ENCODE results near the gene ADAMTSL5.
"Not testable (repeated sequence)": the region's sequence is repeated elsewhere in the genome, so short reads cannot be mapped to it uniquely, and the experiment has no call there.

Gene ADAMTSL5

DNA sequence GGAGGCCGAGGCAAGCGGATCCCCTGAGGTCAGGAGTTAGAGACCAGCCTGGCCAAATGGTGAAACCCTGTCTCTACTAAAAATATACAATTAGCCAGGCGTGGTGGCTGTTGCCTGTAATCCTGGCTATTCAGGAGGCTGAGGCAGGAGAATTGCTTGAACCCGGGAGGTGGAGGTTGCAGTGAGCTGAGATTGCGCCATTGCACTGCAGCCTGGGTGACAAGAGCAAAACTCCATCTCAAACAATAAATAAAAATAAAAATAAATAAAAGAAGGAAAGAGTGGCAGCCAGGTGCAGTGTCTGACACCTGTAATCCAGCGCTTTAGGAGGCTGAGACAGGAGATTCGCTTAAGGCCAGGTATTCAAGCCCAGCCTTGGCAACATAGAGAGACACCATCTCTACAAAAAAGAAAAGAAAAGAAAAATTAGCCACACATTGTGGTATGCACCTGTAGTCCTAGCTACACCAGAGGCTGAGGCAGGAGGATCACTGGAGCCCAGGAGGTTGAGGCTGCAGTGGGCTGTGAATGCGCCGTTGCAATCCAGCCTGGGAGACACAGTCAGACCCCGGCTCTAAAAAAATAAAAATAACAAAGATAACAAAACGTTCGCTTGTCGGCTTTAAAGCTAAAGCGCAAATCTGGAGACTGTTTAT, 10.3 kb downstream of the ADAMTSL5 start:
- Histone ChIP-seq H4K20me1 (ENCODE audit: insufficient read depth, low read length) (no peaks in the 10 kb centered on the region), H3K9ac (ENCODE audit: low read length) (no peak overlapping the region), H3K9me3 (ENCODE audit: low read length) (no peaks in the 10 kb centered on the region), H3K79me2 (ENCODE audit: insufficient read depth, low read length) (no peaks in the 10 kb centered on the region), H3K9me2 (ENCODE audit: low read depth, low read length) (no peaks in the 10 kb centered on the region), H3K27me3 (ENCODE audit: insufficient read depth, low read length) (peaks cover 5% of the 10 kb centered on the region; the same call in 1 of the 2 replicates), H3F3A (ENCODE audit: insufficient read depth, low read length) (no peaks in the 10 kb centered on the region), H3K4me3 (ENCODE audit: low read depth, low read length, poor library complexity, severe bottlenecking) (no peak overlapping the region), H3K27ac (ENCODE audit: low read depth, low read length, poor library complexity, severe bottlenecking) (no peak overlapping the region), H2AFZ (ENCODE audit: low read length) (no peak overlapping the region), H3K4me1 (ENCODE audit: insufficient read depth, low read length, severe bottlenecking) (no peaks in the 10 kb centered on the region), H3K4me2 (ENCODE audit: low read length) (no peak overlapping the region), H3K36me3 (ENCODE audit: insufficient read depth, low read length) (no peaks in the 10 kb centered on the region)
- TF ChIP-seq EZH2 (IDR thresholded peaks at IDR 0.05; ENCODE audit: borderline replicate concordance, low read length) = no peak
- TF ChIP-seq, protein P1, sequence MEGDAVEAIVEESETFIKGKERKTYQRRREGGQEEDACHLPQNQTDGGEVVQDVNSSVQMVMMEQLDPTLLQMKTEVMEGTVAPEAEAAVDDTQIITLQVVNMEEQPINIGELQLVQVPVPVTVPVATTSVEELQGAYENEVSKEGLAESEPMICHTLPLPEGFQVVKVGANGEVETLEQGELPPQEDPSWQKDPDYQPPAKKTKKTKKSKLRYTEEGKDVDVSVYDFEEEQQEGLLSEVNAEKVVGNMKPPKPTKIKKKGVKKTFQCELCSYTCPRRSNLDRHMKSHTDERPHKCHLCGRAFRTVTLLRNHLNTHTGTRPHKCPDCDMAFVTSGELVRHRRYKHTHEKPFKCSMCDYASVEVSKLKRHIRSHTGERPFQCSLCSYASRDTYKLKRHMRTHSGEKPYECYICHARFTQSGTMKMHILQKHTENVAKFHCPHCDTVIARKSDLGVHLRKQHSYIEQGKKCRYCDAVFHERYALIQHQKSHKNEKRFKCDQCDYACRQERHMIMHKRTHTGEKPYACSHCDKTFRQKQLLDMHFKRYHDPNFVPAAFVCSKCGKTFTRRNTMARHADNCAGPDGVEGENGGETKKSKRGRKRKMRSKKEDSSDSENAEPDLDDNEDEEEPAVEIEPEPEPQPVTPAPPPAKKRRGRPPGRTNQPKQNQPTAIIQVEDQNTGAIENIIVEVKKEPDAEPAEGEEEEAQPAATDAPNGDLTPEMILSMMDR (IDR thresholded peaks at IDR 0.05; ENCODE audit: low read length) = no peak

DNA sequence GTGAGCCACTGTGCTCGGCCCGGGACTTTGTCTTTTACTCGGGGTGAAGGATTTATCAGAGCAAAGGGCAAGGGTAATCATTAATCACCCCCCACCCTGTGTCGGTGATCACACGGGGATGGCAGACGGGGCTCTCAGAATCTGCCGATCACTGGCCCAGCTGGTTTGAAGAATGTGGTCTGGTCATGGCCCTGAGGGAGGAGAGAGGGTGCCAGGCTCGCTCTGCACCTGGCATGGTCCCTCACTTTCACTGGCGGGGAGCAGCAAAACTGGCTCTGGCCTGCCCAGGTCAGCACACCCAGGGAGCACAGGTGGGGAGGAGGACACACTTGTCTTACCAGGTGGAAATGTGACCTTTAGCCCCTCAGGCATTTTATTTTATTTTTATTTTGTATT, 11.6 kb downstream of the ADAMTSL5 start:
- Histone ChIP-seq H3K27ac (ENCODE audit: low read depth, low read length, poor library complexity, severe bottlenecking) (no peak overlapping the region), H3K4me3 (ENCODE audit: low read depth, low read length, poor library complexity, severe bottlenecking) (no peak overlapping the region), H4K20me1 (ENCODE audit: insufficient read depth, low read length) (no peaks in the 10 kb centered on the region), H3K79me2 (ENCODE audit: insufficient read depth, low read length) (no peaks in the 10 kb centered on the region), H3F3A (ENCODE audit: insufficient read depth, low read length) (no peaks in the 10 kb centered on the region), H3K9me3 (ENCODE audit: low read length) (no peaks in the 10 kb centered on the region), H3K27me3 (ENCODE audit: insufficient read depth, low read length) (peaks cover 5% of the 10 kb centered on the region; the same call in 1 of the 2 replicates), H3K36me3 (ENCODE audit: insufficient read depth, low read length) (no peaks in the 10 kb centered on the region), H3K4me1 (ENCODE audit: insufficient read depth, low read length, severe bottlenecking) (no peaks in the 10 kb centered on the region), H3K4me2 (ENCODE audit: low read length) (no peak overlapping the region), H3K9ac (ENCODE audit: low read length) (no peak overlapping the region), H3K9me2 (ENCODE audit: low read depth, low read length) (no peaks in the 10 kb centered on the region), H2AFZ (ENCODE audit: low read length) (no peak overlapping the region)
- TF ChIP-seq, protein P1 (IDR thresholded peaks at IDR 0.05; ENCODE audit: low read length) = no peak
- TF ChIP-seq EZH2 (IDR thresholded peaks at IDR 0.05; ENCODE audit: borderline replicate concordance, low read length) = no peak

DNA sequence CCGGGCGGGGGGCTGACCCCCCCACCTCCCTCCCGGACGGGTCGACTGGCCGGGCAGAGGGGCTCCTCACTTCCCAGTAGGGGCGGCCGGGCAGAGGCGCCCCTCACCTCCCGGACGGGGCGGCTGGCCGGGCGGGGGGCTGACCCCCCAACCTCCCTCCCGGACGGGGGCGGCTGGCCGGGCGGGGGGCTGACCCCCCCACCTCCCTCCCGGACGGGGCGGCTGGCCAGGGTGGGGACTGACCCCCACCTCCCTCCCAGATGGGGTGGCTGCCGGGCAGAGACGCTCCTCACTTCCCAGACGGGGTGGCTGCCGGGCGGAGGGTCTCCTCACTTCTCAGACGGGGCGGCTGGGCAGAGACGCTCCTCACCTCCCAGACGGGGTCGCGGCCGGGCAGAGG, 13.6 kb downstream of the ADAMTSL5 start:
- not testable (repeated sequence) for H3K4me3 ChIP-seq (ENCODE audit: low read depth, low read length, poor library complexity, severe bottlenecking); H3K9me3 ChIP-seq (ENCODE audit: low read length); H3K27me3 ChIP-seq (ENCODE audit: insufficient read depth, low read length); H3K36me3 ChIP-seq (ENCODE audit: insufficient read depth, low read length); H3K9ac ChIP-seq (ENCODE audit: low read length); H2AFZ ChIP-seq (ENCODE audit: low read length); H3K27ac ChIP-seq (ENCODE audit: low read depth, low read length, poor library complexity, severe bottlenecking); H3F3A ChIP-seq (ENCODE audit: insufficient read depth, low read length); H4K20me1 ChIP-seq (ENCODE audit: insufficient read depth, low read length); H3K4me1 ChIP-seq (ENCODE audit: insufficient read depth, low read length, severe bottlenecking); H3K9me2 ChIP-seq (ENCODE audit: low read depth, low read length); H3K4me2 ChIP-seq (ENCODE audit: low read length); H3K79me2 ChIP-seq (ENCODE audit: insufficient read depth, low read length)

DNA sequence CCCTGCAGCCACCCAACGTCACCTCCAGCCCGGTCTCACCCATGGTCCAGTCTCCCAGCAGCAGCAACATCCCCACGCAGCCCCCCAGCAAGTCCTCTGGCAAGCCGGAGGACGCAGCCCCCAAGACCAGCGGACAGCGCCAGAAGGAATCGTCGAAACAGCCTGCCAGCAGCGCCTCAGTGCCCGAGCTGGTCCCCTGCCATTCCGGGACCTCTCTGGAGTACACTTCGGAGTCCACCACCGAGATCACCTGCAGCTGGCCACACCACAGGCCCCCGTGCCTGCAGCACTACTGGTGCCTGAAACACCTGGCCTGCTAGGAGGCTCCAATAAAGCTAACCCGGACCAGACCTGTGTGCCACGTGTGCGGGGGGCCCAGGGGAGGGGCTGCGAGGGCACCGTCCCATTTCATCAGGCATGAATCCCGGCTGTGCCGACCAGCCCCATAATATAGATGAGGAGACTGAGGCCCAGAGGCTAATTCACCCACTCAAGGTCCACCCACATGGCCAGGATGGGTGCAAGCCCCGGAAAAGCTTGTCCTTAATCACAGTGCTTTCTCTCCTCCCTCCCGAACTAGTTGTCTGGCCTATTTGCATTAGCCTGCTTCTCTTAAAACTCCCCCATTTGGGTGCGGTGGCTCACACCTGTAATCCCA, 15.1 kb downstream of the ADAMTSL5 start:
- no peak overlapping the region for H3K9ac ChIP-seq (ENCODE audit: low read length)
- H3K4me1 ChIP-seq (ENCODE audit: insufficient read depth, low read length, severe bottlenecking) = no peaks in the 10 kb centered on the region
- H3K36me3 ChIP-seq (ENCODE audit: insufficient read depth, low read length) = no peaks in the 10 kb centered on the region
- H3K27ac ChIP-seq (ENCODE audit: low read depth, low read length, poor library complexity, severe bottlenecking) = no peak overlapping the region
- H3K4me2 ChIP-seq (ENCODE audit: low read length) = no peak overlapping the region
- H3K27me3 ChIP-seq (ENCODE audit: insufficient read depth, low read length) = no peaks in the 10 kb centered on the region
- no peak overlapping the region for H2AFZ ChIP-seq (ENCODE audit: low read length)
- H3K4me3 ChIP-seq (ENCODE audit: low read depth, low read length, poor library complexity, severe bottlenecking) = no peak overlapping the region
- H3K9me3 ChIP-seq (ENCODE audit: low read length) = no peaks in the 10 kb centered on the region
- no peaks in the 10 kb centered on the region for H3K79me2 ChIP-seq (ENCODE audit: insufficient read depth, low read length)
- TF ChIP-seq EZH2 (IDR thresholded peaks at IDR 0.05; ENCODE audit: borderline replicate concordance, low read length) = no peak
- TF ChIP-seq, protein P1 (IDR thresholded peaks at IDR 0.05; ENCODE audit: low read length) = no peak
- no peaks in the 10 kb centered on the region for H3F3A ChIP-seq (ENCODE audit: insufficient read depth, low read length)
- H4K20me1 ChIP-seq (ENCODE audit: insufficient read depth, low read length) = no peaks in the 10 kb centered on the region
- no peaks in the 10 kb centered on the region for H3K9me2 ChIP-seq (ENCODE audit: low read depth, low read length)

Data from OCI-LY1 (cell line).